ENCODE measurements around the gene KMT2C. TPM values are rescaled to one million over a fixed set of nuclear protein-coding genes. Genes with fewer than 3 reads are reported as not detected.

The KMT2C gene
- total and polyA plus RNA-seq, 2 of the 13 experiments (the other 11 are each of a cell fraction or from before 2014, with no cell fraction given), result 7.1 to 14.4 TPM

DNA sequence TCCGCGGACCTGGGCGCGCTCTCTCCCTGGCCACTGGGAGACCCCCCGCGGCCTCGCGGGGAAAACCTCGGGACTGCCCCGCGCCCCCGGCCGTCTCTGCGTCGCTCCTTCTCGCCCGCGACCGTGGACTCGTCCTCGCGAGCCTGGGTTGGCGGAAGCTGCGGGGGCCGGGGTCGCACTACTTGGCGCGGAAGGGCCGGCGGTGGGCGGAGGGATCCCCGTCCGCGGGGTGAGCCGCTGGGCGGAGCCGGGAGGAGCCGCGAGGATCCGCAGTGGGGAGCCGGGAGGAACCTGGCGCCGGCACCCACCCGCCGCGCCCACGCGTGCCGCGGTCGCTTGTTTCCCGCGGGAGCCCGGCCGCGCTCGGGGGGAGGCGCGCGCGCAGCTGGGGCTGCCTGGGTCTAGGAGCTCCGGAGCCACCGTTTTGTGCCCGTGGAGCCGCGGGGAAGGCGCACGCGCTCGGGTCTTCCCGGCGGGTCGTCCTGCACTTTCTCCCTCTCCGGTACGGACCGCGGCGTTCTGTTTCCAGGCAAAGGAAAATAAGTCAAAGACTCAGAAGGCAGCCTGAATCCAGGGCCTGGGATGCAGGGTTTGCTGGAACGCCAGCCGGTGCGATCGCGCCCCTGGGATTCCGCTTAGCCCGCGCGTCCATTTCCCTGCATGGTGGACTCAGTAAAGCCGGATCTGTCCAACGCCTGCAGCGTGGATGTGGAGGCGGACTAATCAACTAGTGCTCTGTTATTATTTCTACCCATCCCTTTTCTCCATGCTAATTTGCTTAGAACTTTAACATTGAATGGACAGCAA lies 28.7 kb upstream of the KMT2C start (continued):
- TF ChIP-seq AKNA (CRISPR knock-in tag; IDR thresholded peaks at IDR 0.05; ENCODE audit: borderline replicate concordance) (no peak), ZNF761 (CRISPR knock-in tag; conservative IDR thresholded peaks at IDR 0.05) (0 out of 2 replicates have a peak, but pooled peaks have one; percentile 49), ZSCAN20 (CRISPR knock-in tag; IDR thresholded peaks at IDR 0.05; ENCODE audit: borderline replicate concordance) (peak; percentile 79; the same call in 1 of the 2 replicates), ZFP36L2 (CRISPR knock-in tag; IDR thresholded peaks at IDR 0.05) (no peak), THAP7 (CRISPR knock-in tag; IDR thresholded peaks at IDR 0.05) (no peak), FOXC1 (CRISPR knock-in tag; IDR thresholded peaks at IDR 0.05; ENCODE audit: borderline replicate concordance) (no peak; the same call in 1 of the 2 replicates), RFX1 (IDR thresholded peaks at IDR 0.05) (no peak), GATAD2A (CRISPR knock-in tag; IDR thresholded peaks at IDR 0.05) (no peak; the same call in 1 of the 2 replicates), ZNF251 (CRISPR knock-in tag; IDR thresholded peaks at IDR 0.05) (no peak)
- TF ChIP-seq, protein P1, sequence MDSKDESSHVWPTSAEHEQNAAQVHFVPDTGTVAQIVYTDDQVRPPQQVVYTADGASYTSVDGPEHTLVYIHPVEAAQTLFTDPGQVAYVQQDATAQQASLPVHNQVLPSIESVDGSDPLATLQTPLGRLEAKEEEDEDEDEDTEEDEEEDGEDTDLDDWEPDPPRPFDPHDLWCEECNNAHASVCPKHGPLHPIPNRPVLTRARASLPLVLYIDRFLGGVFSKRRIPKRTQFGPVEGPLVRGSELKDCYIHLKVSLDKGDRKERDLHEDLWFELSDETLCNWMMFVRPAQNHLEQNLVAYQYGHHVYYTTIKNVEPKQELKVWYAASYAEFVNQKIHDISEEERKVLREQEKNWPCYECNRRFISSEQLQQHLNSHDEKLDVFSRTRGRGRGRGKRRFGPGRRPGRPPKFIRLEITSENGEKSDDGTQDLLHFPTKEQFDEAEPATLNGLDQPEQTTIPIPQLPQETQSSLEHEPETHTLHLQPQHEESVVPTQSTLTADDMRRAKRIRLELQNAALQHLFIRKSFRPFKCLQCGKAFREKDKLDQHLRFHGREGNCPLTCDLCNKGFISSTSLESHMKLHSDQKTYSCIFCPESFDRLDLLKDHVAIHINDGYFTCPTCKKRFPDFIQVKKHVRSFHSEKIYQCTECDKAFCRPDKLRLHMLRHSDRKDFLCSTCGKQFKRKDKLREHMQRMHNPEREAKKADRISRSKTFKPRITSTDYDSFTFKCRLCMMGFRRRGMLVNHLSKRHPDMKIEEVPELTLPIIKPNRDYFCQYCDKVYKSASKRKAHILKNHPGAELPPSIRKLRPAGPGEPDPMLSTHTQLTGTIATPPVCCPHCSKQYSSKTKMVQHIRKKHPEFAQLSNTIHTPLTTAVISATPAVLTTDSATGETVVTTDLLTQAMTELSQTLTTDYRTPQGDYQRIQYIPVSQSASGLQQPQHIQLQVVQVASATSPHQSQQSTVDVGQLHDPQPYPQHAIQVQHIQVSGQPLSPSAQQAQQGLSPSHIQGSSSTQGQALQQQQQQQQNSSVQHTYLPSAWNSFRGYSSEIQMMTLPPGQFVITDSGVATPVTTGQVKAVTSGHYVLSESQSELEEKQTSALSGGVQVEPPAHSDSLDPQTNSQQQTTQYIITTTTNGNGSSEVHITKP (CRISPR knock-in tag; IDR thresholded peaks at IDR 0.05; ENCODE audit: low read depth), result 0 out of 2 replicates have a peak, but pooled peaks have one; percentile 10
- TF ChIP-seq, protein P2, sequence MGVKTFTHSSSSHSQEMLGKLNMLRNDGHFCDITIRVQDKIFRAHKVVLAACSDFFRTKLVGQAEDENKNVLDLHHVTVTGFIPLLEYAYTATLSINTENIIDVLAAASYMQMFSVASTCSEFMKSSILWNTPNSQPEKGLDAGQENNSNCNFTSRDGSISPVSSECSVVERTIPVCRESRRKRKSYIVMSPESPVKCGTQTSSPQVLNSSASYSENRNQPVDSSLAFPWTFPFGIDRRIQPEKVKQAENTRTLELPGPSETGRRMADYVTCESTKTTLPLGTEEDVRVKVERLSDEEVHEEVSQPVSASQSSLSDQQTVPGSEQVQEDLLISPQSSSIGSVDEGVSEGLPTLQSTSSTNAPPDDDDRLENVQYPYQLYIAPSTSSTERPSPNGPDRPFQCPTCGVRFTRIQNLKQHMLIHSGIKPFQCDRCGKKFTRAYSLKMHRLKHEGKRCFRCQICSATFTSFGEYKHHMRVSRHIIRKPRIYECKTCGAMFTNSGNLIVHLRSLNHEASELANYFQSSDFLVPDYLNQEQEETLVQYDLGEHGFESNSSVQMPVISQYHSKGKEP (CRISPR knock-in tag; IDR thresholded peaks at IDR 0.05), result no peak
